Caco-2 (cell line): Measurements from ENCODE around the gene NHP2. TPM values are rescaled to one million over a fixed set of nuclear protein-coding genes. Genes with fewer than 3 reads are reported as not detected.

Source experiments
- BruUV-seq: library from RNA; stranded (reverse); fragments of 400-500 nt; replicated peaks from 2 replicates; lab custom pipeline; 2021; lab: Mats Ljungman, UMichigan
- CTCF ChIA-PET: fragments of 300-600 bp; sonication (Branson Sonifier 250); formaldehyde crosslinking; loops from one replicate; lab custom pipeline; 2022; ENCODE audit warnings: antibody characterized with exemption; lab: Charles Lee
- POLR2A ChIA-PET: fragments of 300-600 bp; sonication (Branson Sonifier 250); formaldehyde crosslinking; loops from one replicate; lab custom pipeline; 2022; ENCODE audit warnings: antibody characterized with exemption; lab: Charles Lee
- DNase-seq, 2 experiments: peaks; one replicate each; pipeline versions ENCODE4 v3.0.0 to v3.0.0-alpha.2; 2020 to 2022
- H3K27me3 ChIP-seq: replicated peaks from 2 replicates; pipeline ENCODE4 v1.6.0; 2011; ENCODE audit warnings: low read length; ENCODE audit not compliant: control insufficient read depth, insufficient read depth
- H3K36me3 ChIP-seq: 2 replicates; pipeline ENCODE4 v1.5.1; 2011; ENCODE audit warnings: low read length; ENCODE audit not compliant: control insufficient read depth, insufficient read depth
- H3K4me1 ChIP-seq: fragments of 250-450 bp; sonication (Bioruptor Pico); 2 replicates; pipeline ENCODE4 v1.5.1; 2020; ENCODE audit warnings: mild to moderate bottlenecking
- H3K4me3 ChIP-seq: 2 replicates; pipeline ENCODE4 v1.5.1; 2011; ENCODE audit warnings: low read depth, mild to moderate bottlenecking, control low read depth, low read length
- H3K9me3 ChIP-seq: fragments of 250-450 bp; sonication (Bioruptor Pico); 2 replicates; pipeline ENCODE4 v1.5.1; 2020; ENCODE audit warnings: mild to moderate bottlenecking, moderate library complexity
- H3K27ac Mint-ChIP-seq: one replicate; pipeline ENCODE4 v1.8.0; 2022; ENCODE audit warnings: mixed read lengths; ENCODE audit not compliant: unreplicated experiment
- H3K27me3 Mint-ChIP-seq: one replicate; pipeline ENCODE4 v1.8.0; 2022; ENCODE audit warnings: mixed read lengths; ENCODE audit not compliant: insufficient read depth, unreplicated experiment
- H3K36me3 Mint-ChIP-seq: one replicate; pipeline ENCODE4 v1.8.0; 2022; ENCODE audit warnings: mild to moderate bottlenecking, mixed read lengths; ENCODE audit not compliant: insufficient read depth, unreplicated experiment
- H3K4me1 Mint-ChIP-seq: one replicate; pipeline ENCODE4 v1.8.0; 2022; ENCODE audit warnings: low read depth, mixed read lengths; ENCODE audit not compliant: unreplicated experiment
- H3K4me3 Mint-ChIP-seq: one replicate; pipeline ENCODE4 v1.8.0; 2022; ENCODE audit warnings: mild to moderate bottlenecking, moderate library complexity, mixed read lengths; ENCODE audit not compliant: unreplicated experiment
- H3K9me3 Mint-ChIP-seq: one replicate; pipeline ENCODE4 v1.8.0; 2022; ENCODE audit warnings: mixed read lengths; ENCODE audit not compliant: unreplicated experiment
- CTCF ChIP-seq, 2 experiments: fragments of 200-600 bp in 1 of 2; IDR thresholded peaks; 1 replicate in 1 of 2; 2 replicates in 1 of 2; pipeline versions ENCODE4 v1.5.1 to v1.8.0; 2011 to 2022; ENCODE audit warnings: antibody characterized with exemption in 1 of 2, control low read depth in 1 of 2, inconsistent platforms in 1 of 2, low read depth in 1 of 2, low read length in 1 of 2, mild to moderate bottlenecking in 1 of 2, moderate library complexity in 1 of 2; ENCODE audit not compliant: insufficient read depth in 1 of 2, severe bottlenecking in 1 of 2, unreplicated experiment in 1 of 2
- intact Hi-C: fragments of 100-400 bp; cut with micrococcal nuclease; formaldehyde crosslinking; loops from one replicate; pipeline ENCODE4 v1.10.0; 2022; ENCODE audit not compliant: unreplicated experiment
- total RNA-seq: library from RNA; stranded (reverse); gene quantifications from 2 replicates; pipeline ENCODE4 v1.2.3, GENCODE V29; 2022

The NHP2 gene
- total RNA-seq, 1 experiment from 2014 or later, result 127 TPM

GRCh38 chr5:178112545-178112944 lies 41.1 kb downstream of the NHP2 start:
- H3K27me3 ChIP-seq, result no peaks in the 10 kb centered on the region
- H3K27ac Mint-ChIP-seq, result peak overlapping the region; percentile 16
- TF ChIP-seq CTCF (IDR thresholded peaks at IDR 0.05; ENCODE audit: insufficient read depth in 1 of 2, low read depth in 1 of 2, low read length in 1 of 2, severe bottlenecking in 1 of 2, unreplicated experiment in 1 of 2), result no peak
- intact Hi-C loops, result loop anchor here (5.0 kb wide), 2 partner anchors 35 to 40 kb away; partner anchors contain the start of gene NHP2
- no peak for DNase-seq
- H3K9me3 ChIP-seq, result no peaks in the 10 kb centered on the region
- H3K27me3 Mint-ChIP-seq, result peaks cover 5% of the 10 kb centered on the region
- BruUV-seq, result no TSS peak
- peak overlapping the region; percentile 89 for H3K4me3 Mint-ChIP-seq
- H3K4me1 ChIP-seq, result peaks cover 19% of the 10 kb centered on the region
- H3K4me3 ChIP-seq, result peak overlapping the region; percentile 74
- no peaks in the 10 kb centered on the region for H3K36me3 ChIP-seq
- CTCF ChIA-PET, result no interaction called here
- H3K36me3 Mint-ChIP-seq, result no peaks in the 10 kb centered on the region
- no peaks in the 10 kb centered on the region for H3K9me3 Mint-ChIP-seq
- H3K4me1 Mint-ChIP-seq, result peaks cover 12% of the 10 kb centered on the region
- POLR2A ChIA-PET, result no interaction called here

DNA sequence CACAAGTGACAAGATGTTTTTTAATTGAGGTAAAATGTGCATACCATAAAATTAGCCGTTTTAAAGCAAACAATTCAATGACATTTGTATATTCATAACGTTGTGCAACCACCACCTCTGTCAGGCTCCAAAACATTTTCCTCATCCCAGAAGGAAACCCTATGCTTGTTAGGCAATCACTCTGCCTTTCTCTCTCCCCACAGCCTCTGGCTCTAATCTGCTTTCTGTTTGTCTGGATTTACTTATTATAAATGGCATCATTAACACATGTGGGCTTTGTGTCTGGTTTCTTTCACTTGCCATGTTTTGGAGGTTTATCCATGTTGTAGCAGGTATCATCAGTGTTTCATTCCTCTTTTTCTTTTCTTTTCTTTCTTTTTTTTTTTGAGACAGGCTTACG lies 41.8 kb downstream of the NHP2 start:
- no peaks in the 10 kb centered on the region for H3K9me3 ChIP-seq
- H3K36me3 Mint-ChIP-seq, result no peaks in the 10 kb centered on the region
- no peak overlapping the region for H3K27ac Mint-ChIP-seq
- POLR2A ChIA-PET, result no interaction called here
- intact Hi-C loops, result loop anchor here (5.0 kb wide), 2 partner anchors 35 to 40 kb away; partner anchors contain the start of gene NHP2
- no peak for TF ChIP-seq CTCF (IDR thresholded peaks at IDR 0.05; ENCODE audit: insufficient read depth in 1 of 2, low read depth in 1 of 2, low read length in 1 of 2, severe bottlenecking in 1 of 2, unreplicated experiment in 1 of 2)
- DNase-seq, result no peak
- peaks cover 19% of the 10 kb centered on the region for H3K4me1 ChIP-seq
- H3K36me3 ChIP-seq, result no peaks in the 10 kb centered on the region
- no peak overlapping the region for H3K4me3 Mint-ChIP-seq
- H3K4me3 ChIP-seq, result no peak overlapping the region
- CTCF ChIA-PET, result no interaction called here
- peaks cover 5% of the 10 kb centered on the region for H3K27me3 Mint-ChIP-seq
- BruUV-seq, result no TSS peak
- no peaks in the 10 kb centered on the region for H3K9me3 Mint-ChIP-seq
- peaks cover 12% of the 10 kb centered on the region for H3K4me1 Mint-ChIP-seq
- no peaks in the 10 kb centered on the region for H3K27me3 ChIP-seq

GRCh38 chr5:178110511-178110910 lies 43.2 kb downstream of the NHP2 start:
- no peaks in the 10 kb centered on the region for H3K9me3 ChIP-seq
- Mint-ChIP-seq H3K27me3 (peaks cover 5% of the 10 kb centered on the region), H3K4me1 (peaks cover 9% of the 10 kb centered on the region), H3K9me3 (no peaks in the 10 kb centered on the region), H3K27ac (no peak overlapping the region), H3K4me3 (no peak overlapping the region), H3K36me3 (no peaks in the 10 kb centered on the region)
- ChIA-PET POLR2A (interaction anchor here (0.6 kb wide), 1 partner anchor 10 kb away, joined by 3 read pairs; no protein-coding TSS in a partner anchor), CTCF (interaction anchor here (1.1 kb wide), 1 partner anchor 10 kb away, joined by 4 read pairs; no protein-coding TSS in a partner anchor)
- no peak overlapping the region for H3K4me3 ChIP-seq
- no TSS peak for BruUV-seq
- H3K4me1 ChIP-seq, result peaks cover 16% of the 10 kb centered on the region
- intact Hi-C loops, result loop anchor here (5.0 kb wide), 2 partner anchors 33 to 42 kb away; partner anchors contain the start of gene NHP2
- no peak for DNase-seq
- no peak for TF ChIP-seq CTCF (IDR thresholded peaks at IDR 0.05; ENCODE audit: insufficient read depth in 1 of 2, low read depth in 1 of 2, low read length in 1 of 2, severe bottlenecking in 1 of 2, unreplicated experiment in 1 of 2)
- H3K27me3 ChIP-seq, result no peaks in the 10 kb centered on the region
- no peaks in the 10 kb centered on the region for H3K36me3 ChIP-seq
